Tibial artery (tissue), 4 donors: ENCODE results near the gene HPCAL4.

Experiments
- DNase-seq, 2 donors: peaks; one replicate each; pipeline ENCODE4 v3.0.0-alpha.2; 2019
- H3K27ac ChIP-seq, 2 donors: fragments of 200-600 bp; sonication (generic) in 1 of 2; 1 replicate in 1 of 2; 2 replicates in 1 of 2; pipeline ENCODE4 v1.5.1; 2018 to 2019; ENCODE audit warnings: mild to moderate bottlenecking in 1 of 2
- H3K27me3 ChIP-seq, 2 donors: fragments of 200-600 bp; sonication (generic) in 1 of 2; one replicate each; pipeline versions ENCODE4 v1.5.1 to v1.6.0; 2016 to 2019
- H3K36me3 ChIP-seq, 3 donors: fragments of 200-600 bp; sonication (generic) in 2 of 3; one replicate each; pipeline ENCODE4 v1.5.1; 2016 to 2019; ENCODE audit warnings: mild to moderate bottlenecking in 2 of 3
- H3K4me1 ChIP-seq, 4 donors: fragments of 200-600 bp; sonication (generic) in 2 of 4; 1 replicate in 3 of 4; 2 replicates in 1 of 4; pipeline ENCODE4 v1.5.1; 2016 to 2019
- H3K4me3 ChIP-seq, 2 donors: fragments of 200-600 bp; sonication (generic) in 1 of 2; 1 replicate in 1 of 2; 2 replicates in 1 of 2; pipeline ENCODE4 v1.5.1; 2018 to 2019; ENCODE audit warnings: mild to moderate bottlenecking in 2 of 2
- H3K9me3 ChIP-seq, 3 donors: fragments of 200-600 bp; sonication (generic) in 1 of 3; one replicate each; pipeline ENCODE4 v1.5.1; 2016 to 2019
- CTCF ChIP-seq, 2 experiments: fragments of 200-600 bp in 1 of 2; fragments of 450-650 bp in 1 of 2; IDR thresholded peaks; one replicate each; pipeline ENCODE4 v1.5.1; 2017 to 2019; ENCODE audit warnings: antibody characterized with exemption in 2 of 2, mild to moderate bottlenecking in 1 of 2, moderate library complexity in 1 of 2
- intact Hi-C: fragments of 100-400 bp; cut with DNase I; formaldehyde crosslinking; loops from one replicate; pipeline ENCODE4 v1.15.0; 2023; ENCODE audit warnings: low total_unique reads

The HPCAL4 gene

GRCh38 chr1:39713557-39713956, 22.3 kb upstream of the HPCAL4 start:
- Histone ChIP-seq H3K4me3 (no peak overlapping the region), H3K4me1 (no peaks in the 10 kb centered on the region), H3K36me3 (no peaks in the 10 kb centered on the region), H3K27ac (no peak overlapping the region), H3K27me3 (peaks cover 0 to 29% of the 10 kb centered on the region in 2 donors), H3K9me3 (no peaks in the 10 kb centered on the region)
- TF ChIP-seq CTCF (IDR thresholded peaks at IDR 0.05) = no peak
- intact Hi-C loops = loop anchor here (10.0 kb wide), 1 partner anchor 49 kb away; no protein-coding TSS in a partner anchor
- DNase-seq = no peak

GRCh38 chr1:39711966-39712340, 20.7 kb upstream of the HPCAL4 start:
- intact Hi-C loops = loop anchor here (10.0 kb wide), 1 partner anchor 47 kb away; no protein-coding TSS in a partner anchor
- H3K27ac ChIP-seq = no peak overlapping the region
- no peak for TF ChIP-seq CTCF (IDR thresholded peaks at IDR 0.05)

GRCh38 chr1:39711104-39711965, 20.1 kb upstream of the HPCAL4 start:
- Histone ChIP-seq H3K27me3 (peaks cover 0 to 25% of the 10 kb centered on the region in 2 donors), H3K36me3 (no peaks in the 10 kb centered on the region), H3K4me3 (no peak overlapping the region), H3K9me3 (no peaks in the 10 kb centered on the region), H3K27ac (no peak overlapping the region), H3K4me1 (no peaks in the 10 kb centered on the region)
- no peak for DNase-seq
- no peak for TF ChIP-seq CTCF (IDR thresholded peaks at IDR 0.05)
- intact Hi-C loops = loop anchor here (10.0 kb wide), 1 partner anchor 47 kb away; no protein-coding TSS in a partner anchor

More at GRCh38 chr1:39711966-39712340, 20.7 kb upstream of the HPCAL4 start:
- no peaks in the 10 kb centered on the region for H3K4me1 ChIP-seq
- DNase-seq = no peak
- H3K4me3 ChIP-seq = no peak overlapping the region
- no peaks in the 10 kb centered on the region for H3K36me3 ChIP-seq
- H3K27me3 ChIP-seq = peaks cover 0 to 25% of the 10 kb centered on the region in 2 donors
- no peaks in the 10 kb centered on the region for H3K9me3 ChIP-seq

- Histone ChIP-seq H3K4me1 (no peaks in the 10 kb centered on the region), H3K36me3 (no peaks in the 10 kb centered on the region), H3K27ac (no peak overlapping the region), H3K27me3 (peaks cover 0 to 17% of the 10 kb centered on the region in 2 donors), H3K9me3 (no peaks in the 10 kb centered on the region), H3K4me3 (no peak overlapping the region)
- DNase-seq = no peak
- intact Hi-C loops = no loop called here
- no peak for TF ChIP-seq CTCF (IDR thresholded peaks at IDR 0.05)
Measured at GRCh38 chr1:39707506-39707905, 16.3 kb upstream of the HPCAL4 start.

GRCh38 chr1:39704757-39705156, 13.5 kb upstream of the HPCAL4 start:
- no peak for TF ChIP-seq CTCF (IDR thresholded peaks at IDR 0.05)
- intact Hi-C loops = no loop called here
- Histone ChIP-seq H3K27me3 (peaks cover 0 to 4% of the 10 kb centered on the region in 2 donors), H3K9me3 (no peaks in the 10 kb centered on the region), H3K36me3 (no peaks in the 10 kb centered on the region), H3K4me3 (no peak overlapping the region), H3K27ac (no peak overlapping the region), H3K4me1 (peaks cover 0 to 9% (median 6%) of the 10 kb centered on the region in 4 donors)
- DNase-seq = no peak
